ENCODE data around the gene SRSF11. TPM values are rescaled to one million over a fixed set of nuclear protein-coding genes. Genes with fewer than 3 reads are reported as not detected.
"Not testable (repeated sequence)": the region's sequence is repeated elsewhere in the genome, so short reads cannot be mapped to it uniquely, and the experiment has no call there.

SRSF11 gene
- total RNA-seq, 1 donor from 2014 or later: 195 TPM

DNA sequence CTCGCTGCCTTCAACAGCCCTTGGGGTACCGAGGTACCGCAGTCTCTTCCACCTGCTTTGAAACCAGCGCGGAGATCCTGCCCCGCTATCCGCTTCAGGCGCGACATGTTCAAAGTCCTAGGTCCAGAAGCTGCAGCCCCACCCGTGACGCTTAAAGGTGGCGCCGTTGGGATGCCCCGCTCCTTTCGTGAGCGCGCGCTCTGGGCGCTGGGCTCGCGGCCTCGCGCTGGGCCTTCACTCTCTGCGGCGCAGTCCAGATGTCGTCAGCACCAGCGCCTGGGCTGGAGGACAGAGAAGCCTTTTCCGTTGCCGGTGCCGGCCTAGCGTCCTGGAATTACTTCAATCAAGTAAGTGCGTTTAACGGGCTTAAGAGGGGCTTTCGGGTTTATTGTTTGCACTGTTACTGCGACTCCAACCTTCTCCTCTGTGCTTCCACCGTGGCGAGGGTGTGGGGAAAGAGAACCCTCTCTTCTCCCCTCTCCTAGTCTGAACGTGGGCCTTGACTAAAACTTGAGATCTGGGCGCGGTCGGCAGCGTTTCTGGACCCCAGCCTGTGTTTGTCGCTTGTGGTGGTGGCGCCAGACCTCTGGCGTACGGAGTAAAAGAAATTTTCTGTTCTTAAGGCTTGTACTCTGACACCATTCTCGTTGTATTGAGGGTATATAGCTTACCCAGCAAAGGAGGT is 15.6 kb upstream of the SRSF11 start, which contains the start of gene LRRC40:
LRRC40 (minus strand) TSS at position 146 of the 685 bp plus-strand sequence; CDS start at position 107, 39 bp downstream.
- peak within 1 kb of the TSS; percentile 95 for H3K4me3 Mint-ChIP-seq
- H3K4me1 Mint-ChIP-seq: peaks cover 49% of the 10 kb centered on the region
- H3K36me3 Mint-ChIP-seq (ENCODE audit: low read depth): peaks cover 19% of the 10 kb centered on the region
- DNase-seq: peak; percentile 99
- intact Hi-C loops (cut with micrococcal nuclease): loop anchor here (1.0 kb wide), 5 partner anchors 9 to 876 kb away; partner anchors contain the start of genes ANKRD13C, CTH, SRSF11 and ZRANB2
- H3K27me3 Mint-ChIP-seq: no peaks in the 10 kb centered on the region
- H3K9me3 Mint-ChIP-seq: no peaks in the 10 kb centered on the region
- peak within 1 kb of the TSS; percentile 99 for H3K27ac Mint-ChIP-seq

DNA sequence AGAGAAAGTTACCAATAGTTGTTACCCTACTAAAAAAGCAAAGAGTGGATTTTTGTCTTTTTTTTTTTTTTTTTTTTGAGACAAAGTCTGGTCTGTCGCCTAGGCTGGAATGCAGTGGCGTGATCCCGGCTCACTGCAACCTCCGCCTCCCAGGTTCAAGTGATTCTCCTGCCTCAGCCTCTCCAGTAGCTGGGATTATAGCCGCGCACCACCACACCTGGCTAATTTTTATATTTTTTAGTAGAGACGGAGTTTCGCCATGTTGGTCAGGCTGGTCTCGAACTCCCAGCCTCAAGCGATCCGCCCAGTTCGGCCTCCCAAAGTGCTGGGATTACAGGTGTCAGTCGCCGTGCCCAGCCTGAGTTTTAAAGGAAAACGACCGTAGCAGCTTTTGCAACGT is 14.3 kb upstream of the SRSF11 start:
- Mint-ChIP-seq H3K4me3 (peak overlapping the region; percentile 95), H3K36me3 (ENCODE audit: low read depth) (peaks cover 19% of the 10 kb centered on the region), H3K4me1 (peaks cover 51% of the 10 kb centered on the region), H3K27ac (peak overlapping the region; percentile 99)
- DNase-seq; intact Hi-C loops (cut with micrococcal nuclease); H3K9me3 Mint-ChIP-seq; H3K27me3 Mint-ChIP-seq: not testable (repeated sequence)

DNA sequence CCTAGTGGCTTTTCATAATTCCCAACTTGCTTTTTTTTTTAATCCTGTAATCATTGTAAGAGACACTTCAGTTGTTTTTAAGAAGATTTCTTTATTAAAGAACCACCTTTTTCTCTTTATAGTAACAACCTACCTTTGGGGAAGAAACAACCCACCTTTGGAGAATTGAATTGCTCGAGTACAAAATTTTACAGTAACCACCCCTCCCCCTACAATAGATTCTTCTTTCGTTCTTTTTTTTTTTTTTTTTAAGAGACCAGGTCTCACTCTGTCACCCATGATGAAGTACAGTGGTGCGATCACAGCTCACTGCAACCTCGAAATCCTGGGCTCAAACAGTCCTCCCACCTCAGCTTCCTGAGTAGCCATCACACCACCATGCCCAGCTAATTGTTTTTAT is 13.7 kb upstream of the SRSF11 start:
- no peaks in the 10 kb centered on the region for H3K9me3 Mint-ChIP-seq
- H3K4me3 Mint-ChIP-seq: peak overlapping the region; percentile 95
- H3K36me3 Mint-ChIP-seq (ENCODE audit: low read depth): peaks cover 19% of the 10 kb centered on the region
- intact Hi-C loops (cut with micrococcal nuclease): no loop called here
- no peak for DNase-seq
- no peaks in the 10 kb centered on the region for H3K27me3 Mint-ChIP-seq
- peaks cover 47% of the 10 kb centered on the region for H3K4me1 Mint-ChIP-seq
- peak overlapping the region; percentile 49 for H3K27ac Mint-ChIP-seq

DNA sequence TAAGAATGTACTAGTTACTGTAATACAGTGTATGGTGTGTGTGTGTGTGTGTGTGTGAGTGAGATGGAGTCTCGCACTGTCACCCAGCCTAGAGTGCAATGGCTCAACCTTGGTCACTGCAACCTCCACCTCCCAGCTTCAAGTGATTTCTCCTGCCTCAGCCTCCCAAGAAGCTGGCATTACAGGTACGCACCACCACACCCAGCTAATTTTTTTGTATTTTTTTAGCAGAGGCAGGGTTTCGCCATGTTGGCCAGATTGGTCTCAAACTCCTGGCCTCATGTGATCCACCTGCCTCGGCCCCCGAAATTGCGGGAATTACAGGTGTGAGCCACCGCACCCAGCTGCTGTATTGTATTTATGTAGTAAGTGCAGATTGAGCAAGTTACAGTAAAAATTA is 12.9 kb upstream of the SRSF11 start:
- intact Hi-C loops (cut with micrococcal nuclease): no loop called here
- H3K9me3 Mint-ChIP-seq: no peaks in the 10 kb centered on the region
- H3K27ac Mint-ChIP-seq: no peak overlapping the region
- no peaks in the 10 kb centered on the region for H3K27me3 Mint-ChIP-seq
- H3K4me3 Mint-ChIP-seq: peak overlapping the region; percentile 4
- peaks cover 17% of the 10 kb centered on the region for H3K36me3 Mint-ChIP-seq (ENCODE audit: low read depth)
- DNase-seq: no peak
- peaks cover 42% of the 10 kb centered on the region for H3K4me1 Mint-ChIP-seq

DNA sequence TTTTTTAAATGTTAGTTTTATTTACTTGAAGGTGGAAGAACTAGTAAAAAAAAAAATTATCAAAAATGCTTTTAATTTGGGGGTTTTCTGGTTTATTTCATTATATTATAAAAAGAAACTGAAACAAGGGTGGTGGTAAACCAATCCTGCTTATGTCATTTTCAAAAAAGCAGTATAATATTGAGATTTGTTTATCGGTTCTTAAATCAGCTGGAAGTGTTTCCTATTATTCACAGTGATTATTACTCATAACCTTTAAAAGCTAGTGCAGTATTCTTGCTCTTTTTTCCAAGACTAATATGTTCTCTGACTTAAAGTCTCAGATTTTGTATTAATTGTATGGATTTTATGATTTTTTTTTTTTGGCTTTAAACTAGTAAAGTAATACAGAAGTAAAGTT is 10.4 kb upstream of the SRSF11 start:
- Mint-ChIP-seq H3K9me3 (no peaks in the 10 kb centered on the region), H3K27ac (no peak overlapping the region), H3K4me3 (no peak overlapping the region), H3K36me3 (ENCODE audit: low read depth) (peaks cover 23% of the 10 kb centered on the region), H3K27me3 (no peaks in the 10 kb centered on the region), H3K4me1 (peaks cover 28% of the 10 kb centered on the region)
- no peak for DNase-seq
- intact Hi-C loops (cut with micrococcal nuclease): no loop called here

DNA sequence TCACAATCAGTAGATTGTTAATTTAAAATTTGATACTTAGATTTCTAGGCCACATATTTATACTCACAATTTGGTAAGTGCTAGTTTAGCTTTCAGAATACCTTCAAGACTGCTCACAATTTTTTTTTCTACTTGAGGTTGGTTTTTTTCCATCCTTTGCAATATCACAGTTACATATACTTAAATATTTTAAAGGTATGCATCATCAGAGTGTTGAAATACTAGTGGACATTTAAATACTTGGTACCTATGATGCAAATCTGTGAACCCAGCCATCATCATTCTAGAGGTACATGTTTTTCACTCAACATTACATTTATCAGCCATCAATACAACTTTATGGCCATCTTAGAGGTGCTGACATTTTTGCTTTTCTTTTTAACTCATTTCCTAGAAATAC is 9.6 kb upstream of the SRSF11 start:
- Mint-ChIP-seq H3K9me3 (no peaks in the 10 kb centered on the region), H3K27ac (no peak overlapping the region), H3K4me1 (peaks cover 26% of the 10 kb centered on the region), H3K36me3 (ENCODE audit: low read depth) (peaks cover 25% of the 10 kb centered on the region), H3K4me3 (no peak overlapping the region), H3K27me3 (no peaks in the 10 kb centered on the region)
- DNase-seq: no peak
- intact Hi-C loops (cut with micrococcal nuclease): no loop called here

DNA sequence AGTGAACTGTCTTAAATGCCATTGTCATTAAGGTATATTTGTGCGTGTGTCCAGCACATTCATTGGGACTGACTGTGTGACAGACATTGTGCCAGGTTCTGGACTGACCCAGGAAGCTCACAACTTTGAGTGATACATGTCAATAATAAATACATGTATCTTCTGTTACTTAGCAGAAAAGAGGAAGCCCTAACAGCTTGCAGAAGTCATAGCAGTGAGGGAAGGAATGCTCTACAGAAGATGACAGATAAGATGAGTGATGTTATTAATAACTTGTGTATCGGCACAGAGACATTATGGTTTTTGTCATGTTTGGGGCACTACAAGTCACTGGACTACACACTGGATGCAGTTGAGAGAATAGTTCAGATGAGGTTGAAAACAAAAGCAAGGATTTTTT is 1.2 kb upstream of the SRSF11 start:
- DNase-seq: peak; percentile 56
- intact Hi-C loops (cut with micrococcal nuclease): loop anchor here (5.0 kb wide), 1 partner anchor 862 kb away; the partner anchor contains the start of gene ZRANB2
- Mint-ChIP-seq H3K9me3 (no peaks in the 10 kb centered on the region), H3K36me3 (ENCODE audit: low read depth) (peaks cover 45% of the 10 kb centered on the region), H3K27ac (peak overlapping the region; percentile 78), H3K4me1 (peaks cover 32% of the 10 kb centered on the region), H3K4me3 (peak overlapping the region; percentile 64), H3K27me3 (no peaks in the 10 kb centered on the region)

DNA sequence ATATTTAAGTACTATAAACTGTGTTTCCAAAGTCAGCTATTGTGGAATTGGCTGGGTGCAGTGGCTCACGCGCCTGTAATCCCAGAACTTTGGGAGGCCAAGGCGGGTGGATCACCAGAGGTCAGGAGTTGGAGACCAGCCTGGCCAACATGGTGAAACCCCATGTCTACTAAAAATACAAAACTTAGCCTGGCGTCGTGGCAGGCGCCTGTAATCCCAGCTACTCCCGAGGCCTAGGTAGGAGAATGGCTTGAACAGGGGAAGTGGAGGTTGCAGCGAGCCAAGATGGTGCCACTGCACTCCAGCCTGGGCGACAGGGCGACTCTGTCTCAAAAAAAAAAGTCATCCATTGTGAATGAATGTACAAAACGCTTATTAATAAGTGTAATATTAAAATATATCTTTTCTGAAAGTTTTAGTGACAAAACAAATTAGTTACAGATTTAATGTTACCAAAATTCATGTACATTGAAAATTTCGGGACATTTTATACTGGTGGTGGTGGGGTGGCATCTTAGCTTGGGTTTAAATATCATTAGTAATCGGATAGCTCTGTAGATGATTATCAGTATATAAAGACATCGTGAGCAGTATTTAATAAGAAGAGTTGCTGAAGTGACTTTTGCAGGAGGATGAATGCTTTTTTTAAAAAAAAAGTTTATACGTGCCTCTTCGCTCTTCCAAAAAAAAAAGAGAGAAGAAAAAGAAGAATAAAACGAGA is 503 bp upstream of the SRSF11 start:
- peaks cover 39% of the 10 kb centered on the region for H3K36me3 Mint-ChIP-seq (ENCODE audit: low read depth)
- peak overlapping the region; percentile 96 for H3K4me3 Mint-ChIP-seq
- H3K27ac Mint-ChIP-seq: peak overlapping the region; percentile 99
- peaks cover 32% of the 10 kb centered on the region for H3K4me1 Mint-ChIP-seq
- peak; percentile 60 for DNase-seq
- H3K9me3 Mint-ChIP-seq: no peaks in the 10 kb centered on the region
- H3K27me3 Mint-ChIP-seq: no peaks in the 10 kb centered on the region
- intact Hi-C loops (cut with micrococcal nuclease): loop anchor here (1.0 to 5.0 kb wide), 4 partner anchors 15 to 862 kb away; partner anchors contain the start of genes ANKRD13C, CTH, LRRC40 and ZRANB2

DNA sequence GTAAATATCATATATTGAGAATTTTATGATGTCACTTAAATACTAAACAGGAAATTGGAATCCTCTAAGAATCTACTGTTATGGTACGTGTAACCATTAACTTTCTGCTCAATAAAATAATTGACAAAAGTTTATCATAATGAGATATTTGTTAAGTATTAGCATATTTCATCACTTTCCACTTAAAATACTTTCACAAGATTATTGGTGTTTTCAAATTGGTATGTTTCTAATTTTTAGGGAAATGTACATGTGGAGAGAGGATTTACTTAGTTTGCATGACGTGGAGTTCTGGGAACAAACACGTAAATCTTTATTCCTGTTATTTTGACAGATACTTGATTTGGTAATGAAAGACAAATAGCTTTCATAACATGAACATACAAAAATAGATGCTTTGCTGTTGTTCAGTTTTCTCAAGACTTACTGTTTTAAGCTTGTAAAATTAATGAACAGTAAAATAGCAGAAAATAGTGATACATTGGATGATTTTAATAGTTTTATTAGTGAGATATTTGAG is 1.6 kb downstream of the SRSF11 start:
- H3K27ac Mint-ChIP-seq: peak overlapping the region; percentile 99
- peaks cover 44% of the 10 kb centered on the region for H3K4me1 Mint-ChIP-seq

DNA sequence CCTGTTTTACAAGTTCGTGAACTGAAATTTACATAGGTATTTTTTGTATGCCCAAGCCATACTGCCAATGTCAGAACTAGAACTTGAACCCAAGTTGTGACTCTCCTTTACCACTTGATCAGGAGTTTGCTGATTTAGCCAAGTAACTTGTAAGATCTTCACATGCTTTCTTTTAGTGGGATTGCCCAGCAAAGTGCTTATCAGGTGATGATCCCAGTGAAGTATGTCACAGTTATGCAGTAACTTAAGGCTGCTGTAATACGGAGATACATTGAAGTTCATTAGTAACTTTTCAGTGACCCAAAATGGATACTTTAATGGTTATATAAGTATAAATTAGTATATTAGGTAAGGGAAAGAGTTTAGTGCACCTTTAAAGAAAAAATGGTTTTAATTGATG is 3.8 kb downstream of the SRSF11 start:
- DNase-seq: no peak
- intact Hi-C loops (cut with micrococcal nuclease): loop anchor here (5.0 kb wide), 1 partner anchor 857 kb away; the partner anchor contains the start of gene ZRANB2
- no peak overlapping the region for H3K4me3 Mint-ChIP-seq

More for the DNA sequence above, 1.6 kb downstream of the SRSF11 start:
- Mint-ChIP-seq H3K36me3 (ENCODE audit: low read depth) (peaks cover 38% of the 10 kb centered on the region), H3K4me3 (peak overlapping the region; percentile 96), H3K27me3 (no peaks in the 10 kb centered on the region), H3K9me3 (no peaks in the 10 kb centered on the region)
- DNase-seq: no peak
- intact Hi-C loops (cut with micrococcal nuclease): loop anchor here (5.0 kb wide), 1 partner anchor 860 kb away; the partner anchor contains the start of gene ZRANB2

DNA sequence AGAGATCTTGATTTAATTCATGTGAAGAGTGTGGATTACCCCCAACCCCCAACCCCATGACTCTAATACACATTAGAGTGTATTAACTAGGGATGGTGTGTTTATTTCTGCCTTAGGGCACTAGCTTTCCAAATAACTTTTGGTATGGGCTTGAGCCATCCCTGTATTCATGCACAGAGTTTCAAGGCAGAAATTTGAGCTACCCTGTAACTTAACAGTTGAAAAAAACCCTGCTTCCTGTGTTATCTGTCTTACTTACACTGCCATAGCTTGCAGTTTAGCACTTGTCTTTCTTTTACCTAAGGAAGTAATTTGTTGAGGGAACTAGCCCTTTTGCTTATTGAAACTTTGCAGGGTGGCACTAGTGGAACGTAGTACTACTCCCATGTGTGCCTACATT is 6.3 kb downstream of the SRSF11 start:
- Mint-ChIP-seq H3K27me3 (no peaks in the 10 kb centered on the region), H3K9me3 (no peaks in the 10 kb centered on the region), H3K4me1 (peaks cover 39% of the 10 kb centered on the region), H3K4me3 (peak overlapping the region; percentile 44), H3K27ac (peak overlapping the region; percentile 42), H3K36me3 (ENCODE audit: low read depth) (peaks cover 51% of the 10 kb centered on the region)
- intact Hi-C loops (cut with micrococcal nuclease): no loop called here
- DNase-seq: no peak

More for the DNA sequence above, 3.8 kb downstream of the SRSF11 start:
- no peaks in the 10 kb centered on the region for H3K9me3 Mint-ChIP-seq
- H3K27me3 Mint-ChIP-seq: no peaks in the 10 kb centered on the region
- H3K36me3 Mint-ChIP-seq (ENCODE audit: low read depth): peaks cover 45% of the 10 kb centered on the region
- H3K4me1 Mint-ChIP-seq: peaks cover 44% of the 10 kb centered on the region
- no peak overlapping the region for H3K27ac Mint-ChIP-seq

DNA sequence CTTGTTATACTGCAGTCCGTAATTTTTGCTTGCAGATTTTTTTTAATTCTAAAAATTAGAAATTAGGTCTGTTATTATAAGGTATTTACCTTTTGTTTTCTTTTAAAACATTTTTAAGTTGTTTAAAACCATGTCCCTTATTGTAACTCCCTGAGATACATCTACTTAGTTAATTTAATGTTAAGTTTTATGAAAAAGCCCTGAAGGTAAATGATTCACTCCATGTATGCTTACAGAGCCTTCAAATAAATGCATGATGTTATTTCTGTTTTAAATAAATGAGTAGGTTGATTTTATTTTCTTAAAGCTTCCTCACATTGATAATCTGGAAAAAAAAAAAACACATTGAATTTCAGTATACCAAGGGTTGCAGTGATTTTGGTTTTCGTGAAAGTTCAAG is 7.5 kb downstream of the SRSF11 start:
- no peak for DNase-seq
- Mint-ChIP-seq H3K27ac (no peak overlapping the region), H3K36me3 (ENCODE audit: low read depth) (peaks cover 49% of the 10 kb centered on the region), H3K4me1 (peaks cover 30% of the 10 kb centered on the region), H3K27me3 (no peaks in the 10 kb centered on the region), H3K9me3 (no peaks in the 10 kb centered on the region), H3K4me3 (no peak overlapping the region)
- intact Hi-C loops (cut with micrococcal nuclease): loop anchor here (2.0 kb wide), 1 partner anchor 14 kb away; no protein-coding TSS in a partner anchor

DNA sequence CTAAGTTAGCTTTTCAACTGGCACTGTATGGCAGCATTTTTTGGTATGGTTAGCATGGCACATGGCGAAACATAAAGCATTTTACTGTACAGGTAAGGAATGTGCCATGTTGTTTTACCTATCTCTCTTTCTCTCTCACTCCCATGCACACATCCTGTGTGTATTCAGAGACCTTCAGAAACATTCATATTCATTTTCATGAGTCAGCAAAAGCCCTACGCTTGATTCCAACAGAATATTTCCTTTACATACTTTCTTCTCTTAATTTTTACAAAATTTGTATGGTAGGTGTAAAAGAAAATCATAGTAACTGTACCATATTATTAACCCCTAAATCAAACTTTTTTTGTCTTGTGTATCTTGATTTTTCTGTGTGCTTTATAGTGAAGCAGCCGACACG is 10.3 kb downstream of the SRSF11 start:
- Mint-ChIP-seq H3K4me1 (peaks cover 20% of the 10 kb centered on the region), H3K27ac (no peak overlapping the region), H3K36me3 (ENCODE audit: low read depth) (peaks cover 57% of the 10 kb centered on the region), H3K4me3 (no peak overlapping the region), H3K27me3 (no peaks in the 10 kb centered on the region), H3K9me3 (no peaks in the 10 kb centered on the region)
- DNase-seq: no peak
- intact Hi-C loops (cut with micrococcal nuclease): no loop called here

DNA sequence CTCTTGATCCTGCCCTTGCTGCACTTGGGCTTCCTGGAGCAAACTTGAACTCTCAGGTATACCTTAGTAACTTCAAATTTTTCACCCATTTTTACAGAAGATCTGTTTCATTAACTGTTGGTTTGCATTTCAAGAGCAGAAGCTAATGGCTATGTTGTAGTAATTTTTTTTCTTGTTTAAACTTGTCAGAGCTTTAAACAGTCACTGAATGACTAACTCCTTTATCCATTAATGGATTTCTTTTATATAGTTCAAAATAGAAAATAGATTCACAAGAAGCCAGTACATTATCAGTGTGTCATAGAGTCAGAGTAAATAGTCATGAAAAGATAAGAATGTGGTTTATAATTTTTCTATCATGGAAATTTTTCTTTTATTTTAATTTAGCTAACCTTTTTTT is 13.6 kb downstream of the SRSF11 start:
- no peaks in the 10 kb centered on the region for H3K9me3 Mint-ChIP-seq
- no peak overlapping the region for H3K27ac Mint-ChIP-seq
- peaks cover 61% of the 10 kb centered on the region for H3K36me3 Mint-ChIP-seq (ENCODE audit: low read depth)
- no peak overlapping the region for H3K4me3 Mint-ChIP-seq
- no peaks in the 10 kb centered on the region for H3K27me3 Mint-ChIP-seq
- DNase-seq: no peak
- intact Hi-C loops (cut with micrococcal nuclease): no loop called here
- peaks cover 4% of the 10 kb centered on the region for H3K4me1 Mint-ChIP-seq

All from activated CD4-positive, alpha-beta T cell treated with anti-CD3 and anti-CD28 coated beads, Interleukin-2, amount 10 ng/mL, durations not matched to agents 24 days and 14 days (primary cell).